ENCODE measurements around the gene TPM4.

DNA sequence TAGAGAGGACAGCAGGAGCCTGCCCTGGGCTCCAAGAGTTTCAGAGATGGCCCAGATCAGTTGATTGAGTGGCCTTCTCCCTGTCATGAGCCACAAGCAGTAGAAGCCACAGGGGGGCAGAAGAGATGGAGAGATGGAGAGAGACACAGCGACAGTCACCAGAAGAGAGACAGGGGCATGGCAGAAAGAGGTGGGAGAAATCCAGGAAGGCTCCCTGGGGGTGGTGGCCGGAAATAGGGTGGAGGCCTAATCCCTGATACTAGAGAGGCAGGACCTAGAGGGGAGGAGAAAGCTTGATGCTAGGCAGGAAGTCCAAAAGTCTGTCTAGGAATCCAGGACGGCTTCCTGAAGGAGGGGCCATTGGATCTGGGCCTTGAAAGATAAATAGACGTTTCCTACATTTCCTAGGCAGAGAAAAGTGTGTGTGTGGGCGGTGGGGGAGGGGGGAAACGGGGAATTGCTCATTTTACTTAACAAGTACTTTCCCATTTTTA lies 9.6 kb upstream of the TPM4 start:
- TF ChIP-seq, protein P1, sequence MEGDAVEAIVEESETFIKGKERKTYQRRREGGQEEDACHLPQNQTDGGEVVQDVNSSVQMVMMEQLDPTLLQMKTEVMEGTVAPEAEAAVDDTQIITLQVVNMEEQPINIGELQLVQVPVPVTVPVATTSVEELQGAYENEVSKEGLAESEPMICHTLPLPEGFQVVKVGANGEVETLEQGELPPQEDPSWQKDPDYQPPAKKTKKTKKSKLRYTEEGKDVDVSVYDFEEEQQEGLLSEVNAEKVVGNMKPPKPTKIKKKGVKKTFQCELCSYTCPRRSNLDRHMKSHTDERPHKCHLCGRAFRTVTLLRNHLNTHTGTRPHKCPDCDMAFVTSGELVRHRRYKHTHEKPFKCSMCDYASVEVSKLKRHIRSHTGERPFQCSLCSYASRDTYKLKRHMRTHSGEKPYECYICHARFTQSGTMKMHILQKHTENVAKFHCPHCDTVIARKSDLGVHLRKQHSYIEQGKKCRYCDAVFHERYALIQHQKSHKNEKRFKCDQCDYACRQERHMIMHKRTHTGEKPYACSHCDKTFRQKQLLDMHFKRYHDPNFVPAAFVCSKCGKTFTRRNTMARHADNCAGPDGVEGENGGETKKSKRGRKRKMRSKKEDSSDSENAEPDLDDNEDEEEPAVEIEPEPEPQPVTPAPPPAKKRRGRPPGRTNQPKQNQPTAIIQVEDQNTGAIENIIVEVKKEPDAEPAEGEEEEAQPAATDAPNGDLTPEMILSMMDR (IDR thresholded peaks at IDR 0.05) = peak in 1 of 6 experiments; percentile 10
- no peak for TF ChIP-seq POLR2A (IDR thresholded peaks at IDR 0.05)

All from thyroid gland (tissue), 4 donors.